Measurements from ENCODE around the gene YIPF3. TPM values are rescaled to one million over a fixed set of nuclear protein-coding genes. Genes with fewer than 3 reads are reported as not detected.

Gene YIPF3
- total RNA-seq, 1 donor: 92.8 TPM

DNA sequence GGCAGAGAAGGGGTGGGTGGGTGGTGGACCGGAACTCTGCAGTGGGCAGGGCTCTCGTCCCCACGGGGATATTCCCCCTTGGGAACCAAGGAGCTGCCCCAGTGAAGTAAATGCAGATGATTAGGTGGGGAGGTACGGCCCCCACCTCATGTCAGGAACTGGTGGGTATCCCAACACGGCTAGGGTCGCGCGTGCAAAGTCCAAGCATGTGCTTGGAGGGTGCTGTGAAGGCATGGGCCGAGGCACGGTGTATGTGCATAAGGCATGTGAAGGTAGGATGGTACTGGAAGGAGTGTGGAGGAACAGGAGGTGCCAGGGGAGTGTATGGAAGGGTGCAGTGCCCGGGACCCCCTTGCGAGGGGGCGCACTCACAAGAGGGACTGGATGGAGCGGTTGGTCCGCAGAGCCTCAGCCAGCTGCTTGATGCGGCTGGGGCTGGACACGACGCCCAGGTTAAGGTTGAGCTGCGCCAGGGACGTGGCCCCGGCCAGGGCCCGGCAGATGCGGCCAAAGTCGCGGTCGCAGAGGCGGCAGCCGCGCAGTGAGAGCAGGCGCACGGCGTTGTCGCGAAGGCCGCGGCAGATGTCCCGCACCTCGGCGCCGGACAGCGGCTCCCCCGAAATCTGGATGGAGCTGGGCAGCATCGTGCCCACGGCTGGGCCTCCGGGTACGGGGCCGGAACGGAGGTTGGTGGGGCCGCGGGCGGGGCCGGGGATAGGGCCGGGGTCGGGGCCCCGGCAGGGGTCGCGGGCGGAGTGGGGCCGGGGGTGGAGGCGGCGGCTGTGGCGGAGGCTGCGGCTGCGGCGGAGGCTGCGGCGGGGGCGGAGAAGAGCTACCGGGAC lies 7.4 kb downstream of the YIPF3 start:
- DNase-seq (ENCODE audit: low read depth): no peak
- TF ChIP-seq, protein P1, sequence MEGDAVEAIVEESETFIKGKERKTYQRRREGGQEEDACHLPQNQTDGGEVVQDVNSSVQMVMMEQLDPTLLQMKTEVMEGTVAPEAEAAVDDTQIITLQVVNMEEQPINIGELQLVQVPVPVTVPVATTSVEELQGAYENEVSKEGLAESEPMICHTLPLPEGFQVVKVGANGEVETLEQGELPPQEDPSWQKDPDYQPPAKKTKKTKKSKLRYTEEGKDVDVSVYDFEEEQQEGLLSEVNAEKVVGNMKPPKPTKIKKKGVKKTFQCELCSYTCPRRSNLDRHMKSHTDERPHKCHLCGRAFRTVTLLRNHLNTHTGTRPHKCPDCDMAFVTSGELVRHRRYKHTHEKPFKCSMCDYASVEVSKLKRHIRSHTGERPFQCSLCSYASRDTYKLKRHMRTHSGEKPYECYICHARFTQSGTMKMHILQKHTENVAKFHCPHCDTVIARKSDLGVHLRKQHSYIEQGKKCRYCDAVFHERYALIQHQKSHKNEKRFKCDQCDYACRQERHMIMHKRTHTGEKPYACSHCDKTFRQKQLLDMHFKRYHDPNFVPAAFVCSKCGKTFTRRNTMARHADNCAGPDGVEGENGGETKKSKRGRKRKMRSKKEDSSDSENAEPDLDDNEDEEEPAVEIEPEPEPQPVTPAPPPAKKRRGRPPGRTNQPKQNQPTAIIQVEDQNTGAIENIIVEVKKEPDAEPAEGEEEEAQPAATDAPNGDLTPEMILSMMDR (IDR thresholded peaks at IDR 0.05; ENCODE audit: insufficient read depth, low read depth, low read length): no peak
- peak overlapping the region; percentile 62 for H3K4me3 ChIP-seq (ENCODE audit: low read depth, low read length)

DNA sequence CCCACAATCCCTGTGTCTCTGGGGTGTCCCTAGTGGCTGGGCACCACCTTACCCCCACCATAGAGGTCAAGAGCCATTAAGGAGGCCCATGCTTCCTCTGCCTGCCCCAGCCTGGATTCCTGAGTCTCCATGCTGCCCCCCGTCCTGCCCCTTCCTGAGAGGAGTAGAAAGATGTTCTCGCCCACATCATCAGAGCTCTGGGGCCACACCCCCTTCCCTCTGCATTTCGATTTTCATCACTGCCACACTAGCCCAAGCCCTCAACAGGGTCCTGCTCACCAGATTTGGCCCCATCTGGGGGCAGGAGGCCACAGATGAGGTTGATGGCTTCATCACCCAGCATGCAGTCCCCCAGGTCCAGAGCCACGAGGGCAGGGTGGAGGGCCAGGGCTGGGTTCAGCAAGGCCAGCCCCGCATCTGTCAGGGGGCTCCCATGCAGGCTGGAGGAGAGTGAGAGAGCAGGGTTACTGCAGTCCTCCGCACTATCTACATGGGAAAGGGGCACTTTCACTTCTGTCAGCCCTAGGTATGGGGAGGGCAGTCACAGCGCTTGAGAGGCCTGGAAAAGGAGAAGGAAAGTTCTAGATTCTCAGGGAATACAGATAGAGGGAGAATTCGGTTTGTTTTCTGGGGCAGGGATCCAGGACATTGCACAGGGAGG lies 8.1 kb downstream of the YIPF3 start:
- DNase-seq (ENCODE audit: low read depth): no peak
- no peak overlapping the region for H3K4me3 ChIP-seq (ENCODE audit: low read depth, low read length)
- TF ChIP-seq, protein P1 (IDR thresholded peaks at IDR 0.05; ENCODE audit: insufficient read depth, low read depth, low read length): no peak

DNA sequence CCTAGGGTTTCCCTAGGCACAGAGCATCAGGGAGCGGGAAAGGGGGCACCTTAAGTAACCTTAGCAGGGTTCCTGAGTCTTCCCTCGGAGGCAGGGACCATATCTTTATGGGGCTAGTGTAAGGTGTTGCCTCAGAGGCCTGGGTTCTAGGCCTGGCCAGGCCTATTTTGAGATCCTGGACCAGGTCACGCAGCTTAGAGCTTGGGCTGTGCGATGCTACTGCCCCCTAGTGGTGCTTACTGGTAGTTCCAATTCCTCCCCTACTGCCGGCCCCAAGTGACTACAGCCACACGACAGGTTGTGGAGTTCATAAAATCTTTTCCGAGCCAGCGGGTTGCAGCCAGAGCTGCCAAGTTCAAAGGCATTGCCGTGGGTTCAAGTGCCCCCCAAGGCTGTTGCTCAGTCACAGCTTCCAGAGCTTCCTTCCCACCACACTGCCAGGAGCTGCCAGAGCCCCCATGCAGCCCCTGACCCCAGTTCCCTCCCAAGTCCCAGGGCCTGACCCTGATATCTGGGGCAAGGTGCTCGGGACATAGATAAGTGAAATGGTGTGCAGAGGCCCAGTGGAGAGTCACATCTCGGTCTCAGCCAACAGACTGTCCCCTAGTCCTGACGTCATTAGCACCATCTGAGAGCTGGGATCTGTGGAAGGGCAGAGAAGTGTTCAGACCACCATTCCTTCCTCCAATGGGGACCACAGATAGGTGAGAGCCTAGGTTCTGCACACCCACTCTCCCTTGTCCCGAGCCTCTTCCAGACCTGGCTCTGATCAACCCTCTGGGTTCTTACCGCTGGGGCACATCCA lies 9.9 kb downstream of the YIPF3 start:
- no peak overlapping the region for H3K4me3 ChIP-seq (ENCODE audit: low read depth, low read length)
- DNase-seq (ENCODE audit: low read depth): peak; percentile 83
- TF ChIP-seq, protein P1 (IDR thresholded peaks at IDR 0.05; ENCODE audit: insufficient read depth, low read depth, low read length): peak; percentile 94

DNA sequence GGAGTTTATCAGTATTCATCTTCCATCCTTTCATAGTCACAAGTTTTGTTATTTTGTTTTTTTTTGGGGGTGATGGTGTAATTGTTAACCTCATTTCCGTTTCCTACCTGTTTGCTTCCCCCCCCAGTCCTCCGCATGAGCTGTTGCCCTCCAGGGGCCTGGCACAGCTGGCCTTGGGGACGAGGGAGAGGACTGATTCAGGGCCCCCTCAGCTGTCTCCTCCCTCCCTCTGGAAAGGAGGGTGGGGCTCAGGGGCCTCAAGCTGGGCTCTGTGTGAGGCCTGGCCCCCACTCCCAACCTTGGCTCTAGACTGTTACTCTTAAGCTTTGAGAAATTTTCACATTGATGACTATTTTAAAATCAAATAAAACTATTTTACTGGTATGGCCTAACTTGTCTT lies 10.6 kb downstream of the YIPF3 start:
- DNase-seq (ENCODE audit: low read depth): no peak
- H3K4me3 ChIP-seq (ENCODE audit: low read depth, low read length): no peak overlapping the region

DNA sequence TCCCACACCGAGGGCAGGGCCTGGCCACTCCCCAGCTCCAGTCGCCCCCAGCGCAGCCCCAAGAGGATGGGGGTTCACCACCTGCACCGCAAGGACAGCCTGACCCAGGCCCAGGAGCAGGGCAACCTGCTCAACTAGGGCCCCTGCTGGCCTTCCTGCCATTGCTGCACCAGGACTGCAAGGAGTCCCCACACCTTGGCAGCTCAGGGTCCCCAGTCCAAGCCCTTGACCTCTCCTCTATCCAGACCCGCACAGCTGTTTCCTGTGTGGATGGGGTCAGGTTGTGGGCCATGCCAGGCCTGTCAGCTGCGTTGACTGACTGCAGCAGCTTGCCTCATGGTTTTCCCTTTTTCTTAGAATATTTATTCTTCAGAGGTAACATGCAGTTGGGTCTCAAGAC lies 11.0 kb downstream of the YIPF3 start:
- H3K4me3 ChIP-seq (ENCODE audit: low read depth, low read length): no peak overlapping the region
- no peak for DNase-seq (ENCODE audit: low read depth)
- TF ChIP-seq, protein P1 (IDR thresholded peaks at IDR 0.05; ENCODE audit: insufficient read depth, low read depth, low read length): no peak

More for the DNA sequence above, 10.6 kb downstream of the YIPF3 start:
- TF ChIP-seq, protein P1 (IDR thresholded peaks at IDR 0.05; ENCODE audit: insufficient read depth, low read depth, low read length): no peak

DNA sequence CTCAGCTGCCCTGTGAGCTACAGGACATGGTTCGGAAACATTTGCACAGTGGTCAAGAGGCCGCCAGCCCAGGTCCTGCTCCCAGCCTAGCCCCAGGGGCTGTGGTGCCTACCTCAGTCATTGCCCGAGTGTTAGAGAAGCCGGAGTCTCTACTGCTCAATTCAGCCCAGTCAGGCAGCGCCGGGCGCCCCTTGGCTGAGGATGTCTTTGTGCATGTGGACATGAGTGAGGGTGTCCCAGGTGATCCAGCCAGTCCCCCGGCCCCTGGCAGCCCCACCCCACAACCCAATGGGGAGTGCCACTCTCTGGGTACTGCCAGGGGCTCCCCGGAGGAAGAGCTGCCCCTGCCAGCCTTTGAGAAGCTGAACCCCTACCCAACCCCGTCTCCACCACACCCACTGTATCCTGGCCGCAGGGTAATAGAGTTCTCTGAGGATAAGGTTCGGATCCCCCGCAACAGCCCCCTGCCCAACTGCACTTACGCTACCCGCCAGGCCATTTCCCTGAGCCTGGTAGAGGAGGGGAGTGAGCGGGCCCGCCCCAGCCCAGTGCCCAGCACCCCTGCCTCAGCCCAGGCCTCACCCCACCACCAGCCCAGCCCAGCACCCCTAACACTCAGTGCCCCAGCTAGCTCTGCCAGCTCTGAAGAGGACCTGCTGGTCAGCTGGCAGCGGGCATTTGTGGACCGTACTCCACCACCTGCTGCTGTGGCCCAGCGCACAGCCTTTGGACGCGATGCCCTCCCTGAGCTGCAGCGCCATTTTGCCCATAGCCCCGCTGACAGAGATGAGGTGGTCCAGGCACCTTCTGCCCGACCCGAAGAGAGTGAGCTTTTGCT lies 11.8 kb downstream of the YIPF3 start:
- no peak overlapping the region for H3K4me3 ChIP-seq (ENCODE audit: low read depth, low read length)
- DNase-seq (ENCODE audit: low read depth): no peak
- TF ChIP-seq, protein P1 (IDR thresholded peaks at IDR 0.05; ENCODE audit: insufficient read depth, low read depth, low read length): no peak
